HEK293T (cell line): ENCODE results near the gene ARHGAP30.

Source experiments
- CTCF ChIA-PET: fragments of 350-600 bp; formaldehyde crosslinking; extraction: SDS; loops from one replicate; lab custom pipeline; 2021; ENCODE audit warnings: antibody characterized with exemption, inconsistent platforms; lab: Yijun Ruan, JAX
- POLR2A ChIA-PET: fragments of 350-600 bp; formaldehyde crosslinking; extraction: SDS; loops from one replicate; lab custom pipeline; 2020; ENCODE audit warnings: antibody characterized with exemption, inconsistent platforms; lab: Yijun Ruan, JAX
- DNase-seq: peaks from one replicate; pipeline ENCODE4 v3.0.0; 2012; ENCODE audit warnings: mixed read lengths; ENCODE audit errors: extremely low spot score
- ARNT ChIP-seq: fragments of 450-650 bp; IDR thresholded peaks from 2 replicates; pipeline ENCODE4 v1.6.1; 2017; ENCODE audit warnings: mild to moderate bottlenecking
- BHLHE40 ChIP-seq: fragments of 450-650 bp; IDR thresholded peaks from 2 replicates; pipeline ENCODE4 v1.6.1; 2016; ENCODE audit warnings: mild to moderate bottlenecking, moderate library complexity, borderline replicate concordance
- CTBP1 ChIP-seq: fragments of 450-650 bp; IDR thresholded peaks from 2 replicates; pipeline ENCODE4 v1.6.1; 2016; ENCODE audit warnings: borderline replicate concordance
- ELF4 ChIP-seq: fragments of 450-650 bp; IDR thresholded peaks from 2 replicates; pipeline ENCODE4 v1.6.1; 2017; ENCODE audit warnings: antibody characterized with exemption
- FOXA1 ChIP-seq: fragments of 450-650 bp; IDR thresholded peaks from 2 replicates; pipeline ENCODE4 v1.6.1; 2016; ENCODE audit warnings: mild to moderate bottlenecking
- FOXK2 ChIP-seq: fragments of 450-650 bp; IDR thresholded peaks from 2 replicates; pipeline ENCODE4 v1.6.1; 2016; ENCODE audit warnings: mild to moderate bottlenecking
- FOXM1 ChIP-seq: fragments of 450-650 bp; IDR thresholded peaks from 2 replicates; pipeline ENCODE4 v1.6.1; 2017; ENCODE audit warnings: mild to moderate bottlenecking, borderline replicate concordance
- HDGF ChIP-seq: fragments of 450-650 bp; IDR thresholded peaks from 2 replicates; pipeline ENCODE4 v1.6.1; 2017; ENCODE audit warnings: antibody characterized with exemption, borderline replicate concordance
- L3MBTL2 ChIP-seq: fragments of 450-650 bp; conservative IDR thresholded peaks from 2 replicates; pipeline ENCODE4 v1.6.1; 2016; ENCODE audit warnings: mild to moderate bottlenecking
- LEF1 ChIP-seq: fragments of 450-650 bp; IDR thresholded peaks from 2 replicates; pipeline ENCODE4 v1.6.1; 2017; ENCODE audit warnings: mild to moderate bottlenecking, borderline replicate concordance
- NFRKB ChIP-seq: fragments of 450-650 bp; IDR thresholded peaks from 2 replicates; pipeline ENCODE4 v1.6.1; 2016; ENCODE audit warnings: mild to moderate bottlenecking, moderate library complexity
- SP1 ChIP-seq: fragments of 450-650 bp; IDR thresholded peaks from 2 replicates; pipeline ENCODE4 v1.6.1; 2017
- SUZ12 ChIP-seq: fragments of 450-650 bp; IDR thresholded peaks from 2 replicates; pipeline ENCODE4 v1.6.1; 2016; ENCODE audit warnings: mild to moderate bottlenecking
- TARDBP ChIP-seq: fragments of 450-650 bp; IDR thresholded peaks from 2 replicates; pipeline ENCODE4 v1.6.1; 2016
- ZNF384 ChIP-seq: fragments of 450-650 bp; IDR thresholded peaks from 2 replicates; pipeline ENCODE4 v1.6.1; 2016
- TF ChIP-seq, protein P1 (sequence below): fragments of 450-650 bp; IDR thresholded peaks from 2 replicates; pipeline ENCODE4 v1.6.1; 2016

ARHGAP30 gene

DNA sequence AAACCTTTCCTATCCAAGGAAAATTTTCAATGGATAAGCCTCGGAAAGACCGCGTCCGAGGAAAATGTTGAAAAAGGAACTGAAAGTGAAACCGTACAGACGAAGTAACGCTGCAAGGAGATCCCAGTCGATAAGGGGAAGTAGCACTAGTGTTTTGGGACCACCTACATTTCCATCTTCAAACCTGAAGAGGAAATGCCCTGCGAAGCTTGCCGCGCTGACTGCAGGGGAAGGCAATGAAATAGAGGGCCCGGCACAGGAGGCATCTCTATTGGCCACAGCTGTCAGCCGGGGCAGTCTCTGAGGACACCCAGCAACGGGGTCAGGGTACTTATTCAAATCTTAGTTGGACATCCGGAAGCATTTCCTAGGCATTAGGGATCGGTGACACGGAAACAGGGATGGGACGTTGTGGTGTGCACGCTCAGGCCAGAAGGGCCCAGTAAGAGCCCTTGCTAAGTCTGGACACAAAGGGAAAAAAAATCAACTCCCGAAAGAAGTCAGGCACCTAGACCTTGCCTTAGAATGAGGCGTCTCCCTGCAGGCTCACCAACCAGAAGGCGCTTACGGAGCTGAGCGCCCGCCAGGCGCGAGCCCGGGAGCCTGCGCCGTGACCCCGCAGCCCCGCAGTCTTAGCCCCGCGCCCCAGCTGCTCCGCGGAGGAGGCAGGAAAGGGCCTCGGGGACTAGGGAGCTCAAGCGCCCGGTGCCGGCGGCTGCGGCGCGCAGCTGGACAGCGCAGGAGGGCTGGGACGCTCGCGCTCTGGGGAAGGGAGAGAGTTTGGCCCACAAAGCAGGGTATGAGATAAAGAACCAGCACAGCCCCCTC lies 24.6 kb downstream of the ARHGAP30 start:
- peak; percentile 74 for DNase-seq
- no peak for TF ChIP-seq FOXM1
- peak; percentile 65; the same call in 1 of the 2 replicates for TF ChIP-seq L3MBTL2
- TF ChIP-seq, protein P1, sequence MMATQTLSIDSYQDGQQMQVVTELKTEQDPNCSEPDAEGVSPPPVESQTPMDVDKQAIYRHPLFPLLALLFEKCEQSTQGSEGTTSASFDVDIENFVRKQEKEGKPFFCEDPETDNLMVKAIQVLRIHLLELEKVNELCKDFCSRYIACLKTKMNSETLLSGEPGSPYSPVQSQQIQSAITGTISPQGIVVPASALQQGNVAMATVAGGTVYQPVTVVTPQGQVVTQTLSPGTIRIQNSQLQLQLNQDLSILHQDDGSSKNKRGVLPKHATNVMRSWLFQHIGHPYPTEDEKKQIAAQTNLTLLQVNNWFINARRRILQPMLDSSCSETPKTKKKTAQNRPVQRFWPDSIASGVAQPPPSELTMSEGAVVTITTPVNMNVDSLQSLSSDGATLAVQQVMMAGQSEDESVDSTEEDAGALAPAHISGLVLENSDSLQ, result peak; percentile 62; the same call in 1 of the 2 replicates
- ChIA-PET CTCF (interaction anchor here (0.9 to 1.2 kb wide), 2 partner anchors 25 to 121 kb away, joined by 3 read pairs; partner anchors contain the start of gene PPOX), POLR2A (interaction anchor here (0.6 to 3.3 kb wide), 17 partner anchors 9 to 121 kb away, joined by 3 to 32 read pairs (median 4); partner anchors contain the start of genes F11R, NECTIN4, NIT1 and PFDN2)

DNA sequence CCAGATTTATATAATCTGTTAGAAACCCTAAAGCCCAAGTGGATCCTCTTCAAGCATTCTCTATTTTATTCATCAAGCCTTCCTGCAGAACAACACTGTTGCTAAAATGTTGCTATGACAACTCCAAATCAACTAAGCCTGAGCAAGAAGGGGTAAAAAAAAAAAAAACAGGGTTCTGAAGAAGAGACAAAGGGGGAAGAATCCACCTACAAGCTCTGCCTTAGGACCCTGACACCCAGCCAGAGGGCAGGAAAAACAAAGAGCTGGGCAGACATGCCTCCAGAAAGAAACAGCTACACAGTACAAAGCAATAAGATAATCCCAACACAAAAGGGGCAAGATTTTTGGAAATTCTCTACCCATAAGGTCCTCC lies 25.2 kb downstream of the ARHGAP30 start:
- TF ChIP-seq, protein P1, result no peak
- TF ChIP-seq FOXK2 (no peak), L3MBTL2 (no peak), TARDBP (no peak), SUZ12 (no peak), NFRKB (no peak), CTBP1 (no peak), ARNT (no peak)
- CTCF ChIA-PET, result interaction anchor here (0.9 kb wide), 1 partner anchor 24 kb away, joined by 3 read pairs; no protein-coding TSS in a partner anchor
- no peak for DNase-seq
- POLR2A ChIA-PET, result interaction anchor here (0.6 to 3.3 kb wide), 6 partner anchors 11 to 89 kb away, joined by 3 to 32 read pairs (median 6); partner anchors contain the start of gene F11R

DNA sequence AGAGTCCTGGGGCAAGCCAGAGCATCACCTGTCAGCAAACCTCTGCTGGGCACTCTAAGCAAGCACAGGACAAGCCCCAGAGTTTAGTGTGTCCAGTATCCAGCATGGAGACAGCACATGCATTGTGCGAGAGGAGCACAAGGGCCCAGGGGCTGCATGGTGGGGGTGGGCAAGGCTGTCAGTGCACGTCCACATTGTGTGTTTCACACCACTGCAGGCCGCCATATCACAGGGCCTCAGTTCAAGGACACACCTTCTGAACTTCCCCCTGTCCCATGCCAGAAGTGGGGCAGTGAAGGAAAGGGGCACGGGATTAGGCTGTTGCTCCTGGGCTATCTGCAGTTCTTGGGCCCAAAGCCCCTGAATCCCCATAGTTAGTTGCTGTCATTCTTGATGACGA lies 30.1 kb downstream of the ARHGAP30 start:
- DNase-seq, result no peak
- ChIA-PET POLR2A (no interaction called here), CTCF (no interaction called here)
- no peak for TF ChIP-seq ELF4

DNA sequence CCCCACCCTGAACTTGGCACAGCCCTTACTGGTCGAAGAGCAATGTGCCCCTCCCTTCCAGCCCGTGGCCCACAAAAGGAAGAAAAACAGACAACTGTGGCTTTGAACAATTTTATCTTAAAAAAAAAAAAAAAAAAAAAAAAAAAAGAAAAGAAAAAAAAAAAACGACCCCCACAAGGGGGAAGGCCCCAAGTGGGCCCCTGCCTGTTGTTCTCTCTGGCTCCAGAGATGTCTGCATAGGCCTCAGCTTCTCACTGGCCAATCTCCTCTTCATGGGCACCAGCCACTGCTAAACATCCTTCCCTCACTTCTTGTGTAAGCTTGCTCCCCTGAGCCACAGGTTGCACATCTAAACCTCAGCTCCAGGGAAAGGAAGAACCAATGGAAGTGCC lies 30.5 kb downstream of the ARHGAP30 start:
- ChIA-PET POLR2A (no interaction called here), CTCF (no interaction called here)
- TF ChIP-seq L3MBTL2 (no peak), FOXK2 (no peak), CTBP1 (no peak), ARNT (no peak), ELF4 (no peak), LEF1 (no peak), BHLHE40 (no peak), FOXA1 (no peak), FOXM1 (no peak), SUZ12 (no peak)
- DNase-seq, result no peak

DNA sequence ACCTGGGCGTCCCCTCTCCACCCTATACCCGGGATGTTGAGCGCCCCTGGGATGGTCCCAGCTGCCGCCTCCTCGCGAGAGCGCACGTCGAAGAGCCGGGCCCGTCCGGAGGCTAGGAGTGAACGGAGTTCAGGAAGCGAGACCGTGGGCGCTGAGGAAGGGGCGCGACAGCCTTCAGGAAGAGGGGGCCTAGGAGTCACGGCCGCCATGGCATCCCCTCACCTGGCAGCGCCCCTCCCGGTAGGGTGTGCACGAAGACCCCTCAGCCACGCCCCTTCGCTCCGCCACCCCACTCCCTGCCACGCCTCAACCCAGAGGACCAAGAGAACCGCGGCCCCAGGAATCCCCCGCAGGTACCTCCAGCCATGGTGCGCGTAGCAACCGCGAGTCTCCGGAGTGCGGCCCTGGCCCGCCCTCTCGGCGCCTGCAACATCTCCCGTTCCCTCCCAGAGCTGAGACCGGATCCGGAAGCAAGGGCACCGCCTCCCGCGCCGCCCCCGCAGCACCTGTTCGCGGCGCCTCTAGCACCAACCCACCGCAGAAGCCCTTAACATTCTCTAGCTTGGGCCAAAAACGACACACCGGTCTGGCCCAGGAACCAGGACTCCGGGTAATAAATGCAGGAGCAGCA lies 31.1 kb downstream of the ARHGAP30 start, which contains the start of gene TSTD1:
Gene TSTD1, minus strand, starts transcription at position 442 of the 631 bp plus-strand sequence. Its CDS starts 75 bp downstream, at position 367.
- TF ChIP-seq, protein P1, result no peak
- TF ChIP-seq ZNF384, result no peak
- TF ChIP-seq HDGF, result no peak
- no peak for TF ChIP-seq SUZ12
- TF ChIP-seq BHLHE40, result no peak
- no peak for TF ChIP-seq L3MBTL2
- TF ChIP-seq FOXK2, result no peak
- no peak for TF ChIP-seq TARDBP
- ChIA-PET POLR2A (interaction anchor here (0.7 kb wide), 1 partner anchor 17 kb away, joined by 3 read pairs; no protein-coding TSS in a partner anchor), CTCF (no interaction called here)
- DNase-seq, result no peak

DNA sequence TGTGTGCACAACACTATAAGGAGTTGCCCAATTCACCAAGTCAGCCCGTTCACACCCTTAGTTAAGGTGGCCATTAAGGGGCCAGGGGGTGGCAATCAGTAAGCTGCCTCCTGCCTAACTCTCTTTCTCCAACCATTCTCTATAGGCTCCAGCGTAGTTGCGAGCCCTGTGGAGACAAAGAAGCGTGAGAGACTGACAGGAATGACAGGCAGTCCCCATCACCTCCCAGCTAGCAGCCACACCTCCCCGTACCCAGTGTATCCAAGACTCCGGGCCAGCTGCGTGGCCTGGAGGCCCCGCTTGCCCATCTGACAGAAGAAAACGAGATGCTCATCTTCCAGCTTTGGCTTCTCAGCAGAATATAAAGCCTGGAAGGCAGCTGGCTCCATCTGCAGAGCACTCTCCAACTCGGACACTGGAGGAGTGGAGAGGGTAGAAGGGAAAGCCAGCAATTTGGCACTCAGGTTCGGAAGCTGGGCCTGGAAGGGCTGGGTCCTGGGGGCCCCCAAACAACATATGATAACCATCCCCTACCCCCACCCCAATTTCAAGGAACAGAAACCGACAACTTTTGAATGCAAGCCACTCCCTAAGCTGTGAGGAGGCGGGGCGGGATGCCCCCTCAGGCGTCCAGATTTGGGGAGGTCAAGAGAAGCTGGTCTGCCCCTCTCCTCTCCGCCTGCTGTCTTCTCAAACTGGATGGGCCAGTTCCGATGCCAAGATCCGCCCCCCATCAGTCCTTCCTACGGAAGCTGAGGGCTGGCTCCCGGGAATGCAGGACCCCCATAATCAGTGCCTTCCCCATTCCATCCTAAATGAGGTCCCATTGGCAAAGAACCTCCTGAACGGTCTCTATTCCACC lies 31.8 kb downstream of the ARHGAP30 start:
- POLR2A ChIA-PET, result interaction anchor here (0.7 kb wide), 1 partner anchor 16 kb away, joined by 3 read pairs; no protein-coding TSS in a partner anchor
- TF ChIP-seq ARNT, result no peak
- TF ChIP-seq SP1, result no peak
- no peak for TF ChIP-seq SUZ12
- no peak for TF ChIP-seq CTBP1
- TF ChIP-seq, protein P1, result no peak
- no peak for TF ChIP-seq FOXM1

More for the DNA sequence above, 31.8 kb downstream of the ARHGAP30 start:
- no peak for DNase-seq
- CTCF ChIA-PET, result no interaction called here
